Measurements from ENCODE around the gene HHAT.

HHAT gene

GRCh38 chr1:210446479-210446878, 117.8 kb downstream of the HHAT start:
- DNase-seq = peak; percentile 90

DNA sequence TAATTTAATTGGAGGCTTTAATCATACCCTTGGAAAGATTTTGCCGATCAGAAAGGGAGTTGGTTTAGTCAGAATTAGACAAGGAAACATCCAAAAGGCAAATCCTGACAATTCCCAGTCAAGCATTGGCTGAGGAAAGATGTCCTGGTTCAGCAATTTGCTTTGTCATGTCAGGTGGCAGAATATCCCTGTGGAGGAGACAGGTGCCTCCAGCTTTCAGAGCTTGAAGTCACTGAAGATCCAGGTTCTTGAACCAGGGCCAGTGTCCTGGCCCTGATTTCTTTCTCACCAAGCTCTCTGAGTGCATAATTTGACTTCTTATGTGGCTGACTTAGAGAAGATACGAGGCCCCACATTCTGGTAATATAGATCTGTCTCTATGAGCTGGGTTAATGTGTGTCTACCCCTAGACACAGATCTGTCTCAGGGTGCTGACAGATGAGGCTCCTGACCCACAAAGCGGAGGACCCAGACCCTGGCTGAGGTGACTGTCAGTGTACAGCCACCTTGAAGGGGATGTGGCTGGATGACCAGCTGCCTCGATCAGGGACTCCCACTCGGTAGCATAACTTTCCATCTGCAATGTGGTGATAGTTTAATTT, 118.9 kb downstream of the HHAT start:
- no peak for DNase-seq

DNA sequence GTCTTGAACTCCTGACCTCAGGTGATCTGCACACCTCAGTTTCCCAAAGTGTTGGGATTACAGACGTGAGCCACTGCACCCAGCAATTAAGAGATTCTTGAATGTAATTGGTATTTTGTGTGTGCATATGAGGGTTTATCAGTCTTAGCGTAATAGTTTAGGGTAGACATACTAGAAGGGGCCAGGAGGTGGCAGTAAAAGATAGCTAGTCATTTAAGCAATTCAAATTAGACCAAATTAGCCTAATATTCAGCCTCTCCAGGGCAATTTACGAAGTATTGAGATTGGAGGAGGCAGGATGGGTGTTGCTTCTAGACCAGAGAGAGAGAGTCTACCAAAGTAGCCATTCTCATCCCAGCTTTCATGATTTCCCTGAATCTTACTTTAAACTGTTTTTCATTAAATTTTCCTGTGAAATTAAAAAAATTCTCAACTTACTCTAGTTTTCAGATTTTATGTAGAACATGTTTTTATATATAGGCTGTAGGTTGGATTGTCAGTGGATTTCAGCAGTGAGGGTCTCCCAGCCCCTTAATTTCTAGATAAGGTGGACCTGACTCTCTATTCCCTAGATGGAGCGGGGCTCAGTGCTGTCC, 119.7 kb downstream of the HHAT start:
- no peak for DNase-seq

DNA sequence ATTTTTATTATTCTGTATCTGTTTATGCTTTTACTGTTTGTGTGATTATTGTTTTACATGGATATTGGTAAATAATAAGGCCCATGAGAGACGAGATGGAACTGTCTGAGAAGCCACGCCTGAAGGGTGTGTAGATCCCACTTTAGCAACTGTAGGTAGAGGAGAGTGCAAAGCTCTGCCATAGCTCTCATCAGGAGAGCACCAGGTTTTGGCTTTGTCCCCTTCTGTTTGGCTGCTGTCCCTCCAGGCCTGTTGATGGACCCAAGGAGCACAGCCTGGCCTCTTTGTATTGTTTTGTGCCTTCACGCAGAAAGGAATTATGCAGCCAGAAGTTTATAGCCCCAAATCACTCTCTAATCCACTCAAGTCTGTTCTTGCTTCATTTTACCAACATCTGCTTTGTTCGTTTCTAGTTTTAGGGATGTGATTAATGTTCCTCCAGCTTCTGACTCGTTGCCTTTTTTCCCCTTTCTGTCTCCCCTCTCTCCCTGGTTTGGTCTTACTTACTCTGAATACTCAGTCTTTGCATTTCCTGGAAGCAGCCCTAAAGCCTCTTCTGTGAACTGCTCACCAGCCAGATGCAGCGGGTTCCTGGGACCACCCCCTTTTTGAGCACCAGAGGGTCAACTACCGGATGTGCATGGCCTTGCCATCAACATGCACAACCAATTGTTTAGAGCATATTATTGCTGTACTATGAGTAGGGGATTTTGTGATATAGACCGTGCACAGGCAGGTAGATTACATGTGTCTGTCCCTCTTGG, 127.3 kb downstream of the HHAT start:
- no peak for DNase-seq

GRCh38 chr1:210456731-210457255, 128.1 kb downstream of the HHAT start:
- no peak for DNase-seq

DNA sequence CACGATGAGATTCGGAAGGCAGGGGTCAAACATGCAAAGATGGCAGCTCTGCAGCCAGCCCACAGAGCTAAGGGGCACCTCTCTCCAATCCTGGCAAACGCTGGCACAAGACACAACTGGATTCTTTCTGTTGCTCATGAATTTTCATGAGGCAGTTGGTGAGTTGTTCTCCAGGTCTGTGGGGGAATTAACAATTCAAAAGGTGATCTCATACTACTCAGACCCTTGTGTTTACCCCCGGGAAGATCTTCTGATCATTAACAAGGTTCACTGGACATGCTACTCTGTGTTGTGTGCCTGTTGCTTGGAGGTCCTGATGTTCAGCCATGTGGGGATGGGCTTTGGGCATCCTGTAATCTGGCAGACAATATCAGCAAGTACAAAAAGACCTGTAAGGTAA, 128.9 kb downstream of the HHAT start:
- no peak for DNase-seq

GRCh38 chr1:210464519-210465039, 135.9 kb downstream of the HHAT start:
- no peak for DNase-seq

DNA sequence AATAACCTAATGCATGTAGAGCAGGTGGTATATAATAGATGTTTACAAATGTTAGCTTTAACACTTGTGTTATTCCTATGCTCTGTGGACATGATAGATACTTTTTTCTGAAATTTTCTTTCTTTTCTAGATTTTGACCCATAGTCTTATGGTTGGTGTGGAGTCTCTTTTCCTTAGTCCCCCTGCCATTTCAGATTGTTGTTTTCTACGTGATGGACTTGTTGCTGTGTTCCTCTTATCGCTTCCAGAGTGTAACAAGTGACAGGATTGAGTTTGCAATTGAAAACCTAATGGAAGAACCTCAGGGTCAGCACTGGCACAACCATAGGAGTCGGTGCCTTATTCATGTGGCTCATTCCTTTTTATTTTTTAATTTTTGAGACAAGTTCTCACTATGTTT, 136.4 kb downstream of the HHAT start:
- DNase-seq = no peak

DNA sequence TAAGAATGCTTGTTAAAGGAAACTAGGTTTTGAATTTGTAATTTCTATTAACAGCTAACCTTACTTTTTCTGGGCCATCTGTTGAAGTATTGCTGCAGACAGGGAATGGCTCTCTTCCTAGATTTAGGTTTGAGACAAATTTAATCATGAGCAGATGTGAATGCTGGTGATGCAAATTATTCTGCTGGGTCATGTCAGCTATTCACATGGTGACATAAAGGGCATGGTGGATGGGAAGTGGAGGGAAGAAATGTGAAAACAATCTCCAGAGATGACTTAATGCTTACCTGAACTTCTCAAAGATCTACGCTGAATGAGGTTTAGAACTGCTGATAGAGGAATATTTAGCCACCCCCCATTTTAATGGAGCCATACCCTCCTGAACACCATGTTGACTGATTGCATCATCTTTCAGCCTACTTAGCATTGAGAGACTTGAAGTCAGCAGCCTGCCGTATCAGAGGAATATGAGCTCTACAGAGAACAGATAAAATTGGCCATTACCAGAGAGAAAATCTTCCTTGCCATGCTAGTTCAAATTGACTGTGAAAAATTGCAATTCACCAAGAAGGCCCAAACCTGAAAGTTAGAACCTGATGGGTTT, 138.8 kb downstream of the HHAT start:
- no peak for DNase-seq

- no peak for DNase-seq
Observed at GRCh38 chr1:210469441-210469840, 140.7 kb downstream of the HHAT start.

DNA sequence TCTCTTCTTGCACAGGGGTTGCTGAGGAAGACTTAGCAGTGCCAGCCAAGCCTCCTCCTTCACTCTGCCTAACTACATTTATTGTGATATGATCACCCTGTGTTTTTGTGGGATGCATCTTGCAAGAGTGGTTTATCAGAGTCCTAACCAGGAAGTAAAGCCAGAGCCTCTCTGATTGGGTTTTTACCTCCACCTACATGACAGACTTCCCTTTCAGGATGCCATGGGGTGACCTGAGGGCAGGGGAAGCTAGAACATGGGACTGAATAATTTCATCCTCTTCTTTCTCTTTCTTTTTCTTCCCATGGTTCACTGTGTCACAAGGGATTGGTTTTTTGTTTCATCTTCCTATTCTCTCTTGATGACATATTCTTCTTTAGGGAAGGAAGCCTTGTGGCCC, 146.6 kb downstream of the HHAT start:
- no peak for DNase-seq

DNA sequence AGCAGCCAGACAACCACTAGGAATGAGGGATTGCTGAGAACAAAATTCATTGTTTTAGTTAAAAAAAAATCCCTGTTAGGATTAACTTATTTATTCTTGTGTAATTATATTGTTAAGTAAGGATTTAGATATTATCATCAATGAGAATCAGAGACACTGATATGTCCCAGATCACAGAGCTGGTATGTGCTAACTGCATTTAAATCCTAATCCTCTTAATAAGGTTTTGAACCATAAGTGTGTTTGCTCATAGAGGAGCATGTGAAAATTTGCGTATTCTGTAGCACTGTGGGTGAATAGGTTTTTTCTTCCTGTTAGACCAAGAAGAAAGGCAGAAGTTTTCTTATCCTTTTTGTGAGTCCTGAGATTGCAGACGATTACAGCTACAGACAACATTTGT, 147.1 kb downstream of the HHAT start:
- DNase-seq = no peak

DNA sequence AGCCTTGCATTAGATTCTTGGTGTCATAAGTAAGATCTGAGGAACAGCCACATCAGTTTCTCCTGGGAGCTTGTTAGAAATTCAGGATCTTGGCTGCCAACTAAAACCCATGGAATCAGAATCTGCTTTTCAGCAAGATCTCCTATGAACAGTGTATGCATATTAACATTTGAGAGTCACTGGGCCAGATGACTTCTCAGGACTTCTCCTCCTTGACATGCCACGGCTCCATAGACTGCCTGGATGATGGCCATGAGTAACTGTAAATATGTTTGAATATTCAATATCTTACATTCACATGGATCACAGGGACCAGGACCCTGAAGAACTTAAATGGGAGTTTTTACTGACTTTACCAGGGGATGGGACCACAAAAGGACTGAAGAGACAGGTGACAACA, 148.0 kb downstream of the HHAT start:
- DNase-seq = no peak

- no peak for DNase-seq
Observed at GRCh38 chr1:210477328-210477924, 148.7 kb downstream of the HHAT start.

DNA sequence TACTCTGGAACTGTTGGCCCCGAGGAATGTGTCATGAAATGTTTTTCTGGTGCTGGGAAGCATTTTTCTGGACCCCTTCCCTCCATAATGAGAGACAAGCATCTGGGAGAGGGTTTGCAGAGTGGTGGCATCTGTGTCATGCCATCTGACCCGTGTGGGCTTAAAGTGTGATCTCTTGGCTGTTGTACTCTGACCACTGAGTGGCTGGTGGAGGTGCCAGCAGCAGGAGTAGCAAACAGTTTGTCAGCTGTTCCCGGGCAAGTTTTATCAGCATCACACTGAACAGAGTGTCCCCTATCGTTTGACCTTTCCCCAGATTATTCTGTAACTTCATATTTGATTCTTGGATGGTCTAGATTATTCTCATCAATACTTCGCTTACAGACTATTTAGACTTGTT, 150.1 kb downstream of the HHAT start:
- DNase-seq = no peak

DNA sequence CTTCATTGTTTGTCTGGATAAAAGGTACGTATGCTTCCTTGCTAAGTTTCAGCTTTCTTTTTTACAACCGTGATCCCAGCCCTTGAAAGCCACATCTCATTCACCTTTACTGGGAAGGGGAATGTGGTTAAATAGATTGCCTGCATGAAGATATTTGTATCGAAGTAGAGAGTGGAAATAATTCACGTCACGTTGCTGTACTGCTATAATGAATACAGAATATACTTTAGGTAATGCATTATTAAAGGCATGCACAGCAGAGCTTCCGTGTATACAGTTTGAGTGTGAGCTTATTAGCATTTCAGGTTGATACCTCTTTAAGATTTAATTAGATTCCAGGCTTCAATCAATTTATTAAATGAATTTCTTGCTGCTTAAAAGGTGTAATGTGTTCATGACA, 153.8 kb downstream of the HHAT start:
- DNase-seq = no peak

- no peak for DNase-seq
Observed at GRCh38 chr1:210482945-210483617, 154.4 kb downstream of the HHAT start.

DNA sequence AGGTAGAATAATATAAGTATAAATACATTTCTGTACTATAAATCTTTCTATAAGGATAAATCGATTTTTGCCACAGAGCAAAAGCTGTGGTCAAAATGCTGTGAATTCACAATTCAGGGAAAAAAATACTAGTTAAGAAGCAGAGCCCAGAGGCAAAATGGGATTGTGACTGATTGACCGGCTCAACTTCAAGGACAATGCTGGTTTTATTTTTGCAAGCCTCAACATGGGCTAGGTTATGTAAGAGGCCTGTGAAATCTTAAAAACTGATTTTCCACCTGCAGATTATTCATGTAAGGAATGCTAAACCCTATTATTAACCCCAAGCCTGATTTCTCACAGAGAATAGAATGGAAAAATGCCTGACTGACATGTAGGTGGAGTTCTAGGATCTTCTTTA, 155.1 kb downstream of the HHAT start:
- no peak for DNase-seq

DNA sequence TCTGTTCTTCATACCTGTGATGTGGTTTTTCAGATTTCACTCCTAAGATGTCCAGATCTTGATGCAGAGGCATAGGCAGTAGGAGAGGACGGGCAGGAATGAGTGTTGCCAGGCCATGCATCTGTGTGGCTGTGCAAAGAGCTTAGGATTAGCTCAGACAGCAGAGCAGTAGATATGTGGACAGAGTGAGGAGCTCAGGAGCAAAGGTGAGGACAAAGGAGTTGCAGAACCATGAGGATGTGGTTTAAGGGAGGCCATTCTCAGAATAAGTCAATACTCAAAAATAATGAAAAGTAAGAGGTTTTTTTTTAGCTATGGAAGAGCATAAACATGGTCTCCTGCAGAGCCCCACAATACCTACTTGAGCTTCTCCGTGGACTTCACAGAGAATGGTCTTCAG, 158.3 kb downstream of the HHAT start:
- no peak for DNase-seq

- no peak for DNase-seq
Observed at GRCh38 chr1:210489491-210489890, 160.8 kb downstream of the HHAT start.

GRCh38 chr1:210490781-210491180, 162.1 kb downstream of the HHAT start:
- no peak for DNase-seq

DNA sequence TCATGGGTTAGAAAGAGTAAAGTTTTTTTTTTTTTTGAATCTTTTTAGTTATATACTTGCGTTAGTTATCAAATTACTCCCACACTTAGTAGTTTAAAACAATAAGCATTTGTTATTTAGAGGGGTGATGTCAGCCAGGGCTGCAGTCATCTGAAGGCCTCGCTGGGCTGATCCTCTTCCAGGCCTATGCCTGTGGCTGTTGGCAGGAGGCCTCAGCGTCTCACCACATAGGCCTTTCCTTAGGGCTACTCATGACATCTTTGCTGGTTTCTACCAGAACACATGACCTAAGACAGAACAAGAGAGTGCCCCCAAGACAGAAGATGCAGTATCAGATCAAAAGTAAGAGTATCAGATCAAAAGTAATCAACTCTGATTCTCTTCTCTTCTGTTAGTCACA, 167.4 kb downstream of the HHAT start:
- no peak for DNase-seq

DNA sequence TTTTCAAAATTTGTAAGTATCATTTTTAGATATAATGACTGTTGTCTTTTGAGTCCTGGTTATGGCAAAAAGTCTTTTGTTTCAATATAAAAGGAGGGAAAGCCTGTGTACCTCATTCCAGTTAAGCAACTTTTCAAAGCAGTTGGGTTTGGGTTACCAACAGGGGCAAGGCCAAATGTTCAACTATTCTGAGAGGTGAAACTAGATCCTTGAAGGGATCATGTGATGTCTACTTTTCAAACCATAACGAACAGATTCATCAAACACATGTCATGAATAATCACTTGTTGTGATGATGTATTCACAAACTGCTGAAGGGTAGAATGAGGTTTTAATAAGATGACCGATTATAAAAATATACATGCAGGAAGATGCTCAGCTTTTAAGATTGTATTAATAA, 171.3 kb downstream of the HHAT start:
- no peak for DNase-seq
